SW 1271 (cell line): ENCODE measurements around the gene DARS2.

Experiments
- DNase-seq, 2 experiments: peaks; one replicate each; lab custom pipeline; 2025; lab: John Stamatoyannopoulos, UW

DARS2 gene

GRCh38 chr1:173887627-173888026 is 63.2 kb downstream of the DARS2 start:
- no peak for DNase-seq

DNA sequence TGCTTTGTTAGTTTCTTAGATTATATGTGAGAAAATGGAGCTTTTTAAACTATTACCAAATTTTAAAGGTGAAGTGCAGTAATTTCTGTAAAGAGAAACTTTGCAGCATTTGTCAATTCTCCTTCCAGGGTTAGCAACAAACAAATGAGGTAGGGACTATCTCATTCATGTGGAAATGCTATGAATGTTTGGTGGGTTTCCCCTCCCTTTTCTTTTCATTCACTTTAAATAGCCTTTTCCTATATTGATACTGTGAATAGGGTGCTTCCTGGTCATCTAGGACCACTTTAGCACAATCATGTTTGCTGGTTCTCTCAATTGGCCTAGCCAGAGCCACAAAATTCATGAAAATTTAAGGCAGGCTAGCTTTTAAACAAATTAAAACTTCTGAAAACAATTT is 64.3 kb downstream of the DARS2 start:
- DNase-seq, result no peak

DNA sequence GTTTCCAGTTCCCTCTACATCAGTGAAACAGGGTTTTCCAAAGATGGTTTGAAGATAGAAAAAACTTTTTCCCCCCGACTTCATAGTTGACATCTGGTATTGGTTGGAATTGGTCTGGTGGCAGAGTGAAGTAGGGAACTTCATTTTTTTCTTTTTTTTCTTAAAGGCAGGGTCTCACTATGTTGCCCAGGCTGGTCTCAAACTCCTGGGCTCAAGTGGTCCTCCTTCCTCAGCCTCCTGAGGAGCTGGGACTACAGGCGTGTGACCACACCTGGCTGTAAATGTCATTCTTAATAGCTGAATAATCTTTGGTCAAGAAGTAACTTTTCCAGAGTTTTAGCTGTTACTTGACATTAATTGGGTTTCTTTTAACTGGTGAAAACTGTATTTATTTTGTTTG is 65.4 kb downstream of the DARS2 start:
- DNase-seq, result no peak

- no peak for DNase-seq
These were observed 69.1 kb downstream of the DARS2 start for GRCh38 chr1:173893611-173894010.

GRCh38 chr1:173894189-173894588 is 69.7 kb downstream of the DARS2 start:
- DNase-seq, result no peak

GRCh38 chr1:173900427-173900826 is 76.0 kb downstream of the DARS2 start:
- DNase-seq, result no peak

DNA sequence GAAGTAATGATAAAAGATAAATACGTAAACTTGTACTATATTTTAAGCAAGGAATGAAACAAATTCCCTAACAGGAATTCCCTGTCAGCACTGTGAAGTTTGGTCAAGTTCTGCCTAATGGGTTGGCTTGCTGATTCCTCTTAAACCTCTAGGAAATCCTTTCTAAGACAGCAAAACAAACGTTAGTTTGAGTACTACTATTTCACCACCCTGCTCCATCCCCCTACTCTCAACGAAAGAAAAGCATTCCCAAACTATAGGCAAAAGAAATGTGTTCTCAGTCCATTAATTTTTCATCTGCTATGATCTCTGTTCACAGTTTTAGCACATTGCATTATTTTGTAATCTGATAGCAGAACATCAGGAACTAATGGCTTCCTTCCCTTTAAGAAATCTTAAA is 76.5 kb downstream of the DARS2 start:
- DNase-seq, result no peak

DNA sequence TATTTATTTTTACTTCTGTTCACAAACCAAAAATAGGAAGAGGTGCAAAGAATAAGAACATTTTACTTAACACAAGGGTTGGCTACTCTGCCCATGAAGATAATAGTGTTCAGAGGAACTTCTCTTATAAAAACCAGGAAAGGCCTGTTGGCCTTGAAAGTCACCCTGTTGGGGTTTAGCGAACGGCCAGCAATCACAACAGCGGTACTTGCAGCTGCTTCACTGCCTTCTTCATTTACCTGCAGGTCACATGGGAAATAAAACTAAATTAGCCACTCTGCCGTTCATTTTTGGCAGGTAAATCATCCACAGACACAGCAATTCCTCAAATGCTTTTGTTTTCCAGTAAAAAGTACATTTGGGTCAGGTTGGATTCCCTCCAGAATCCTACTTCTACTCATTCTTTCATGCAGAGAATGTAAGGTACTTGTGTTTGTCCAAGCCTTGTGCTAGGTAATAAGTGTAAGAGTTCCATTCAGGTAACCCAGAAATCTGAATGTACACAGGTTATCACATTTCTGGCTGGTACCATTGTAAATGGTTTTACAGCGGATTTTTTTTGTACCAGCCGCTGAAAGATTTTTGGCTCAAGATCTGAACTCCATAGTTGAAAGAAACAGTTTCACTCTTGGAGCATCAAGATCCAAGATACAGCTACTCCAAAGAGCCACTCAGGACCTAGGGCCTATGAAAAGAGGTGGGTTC is 79.5 kb downstream of the DARS2 start:
- no peak for DNase-seq
